HS-5 (cell line): ENCODE data around the gene TRMT2A.

Source experiments
- DNase-seq: peaks from one replicate; pipeline ENCODE4 v3.0.0-alpha.2; 2012; ENCODE audit warnings: low read depth

Gene TRMT2A

DNA sequence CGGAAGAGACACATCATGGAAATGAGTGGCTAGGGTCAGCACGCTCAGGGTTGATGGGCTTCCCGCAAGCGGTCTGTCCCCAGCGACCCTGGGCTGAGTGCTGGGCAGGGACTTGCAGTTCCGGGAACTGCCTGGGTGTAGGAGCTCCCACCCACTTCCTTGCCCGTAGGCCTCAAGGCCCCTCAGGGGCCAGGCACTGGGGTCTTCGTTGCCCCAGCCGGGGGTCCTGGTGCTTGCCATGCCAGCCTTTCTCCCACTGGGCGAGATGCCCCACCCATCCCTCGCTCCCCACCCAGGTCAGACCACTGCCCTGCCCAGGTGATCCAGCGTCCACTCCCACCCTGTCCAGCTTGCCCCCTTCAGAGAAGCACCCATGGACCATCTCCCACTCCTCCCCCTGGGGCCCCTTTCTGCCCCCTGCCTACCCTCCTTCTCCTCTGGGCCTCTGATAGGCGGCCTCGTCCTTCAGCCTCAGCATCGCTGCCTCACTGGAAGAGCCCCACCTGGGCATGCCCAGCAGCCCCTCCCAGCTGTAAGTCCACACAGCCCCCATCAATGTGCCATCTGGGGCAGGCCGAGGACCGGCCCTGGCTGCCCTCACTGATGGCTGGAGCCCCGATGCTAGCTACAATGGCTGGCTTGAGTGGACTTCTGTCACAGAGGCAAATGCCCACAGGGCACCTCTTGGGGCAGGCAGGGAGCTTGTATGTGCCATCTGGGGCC is 54.8 kb downstream of the TRMT2A start:
- no peak for DNase-seq
